GM23338 (cell line): Measurements from ENCODE around the gene TMEM144. TPM values are rescaled to one million over a fixed set of nuclear protein-coding genes. Genes with fewer than 3 reads are reported as not detected.

Experiments
- ATAC-seq: fragments of 200-7000 bp; cut with Tn5 transposase; 3 replicates; pipeline ENCODE4 v1.9.1; 2020
- DNase-seq: peaks from one replicate; pipeline ENCODE4 v3.0.0-alpha.2; 2015; ENCODE audit warnings: low spot score
- H2AFZ ChIP-seq: fragments of 200-600 bp; sonication (generic); 2 replicates; pipeline ENCODE4 v1.8.0; 2016; ENCODE audit warnings: antibody characterized with exemption, mild to moderate bottlenecking, moderate library complexity
- H3F3A ChIP-seq: fragments of 200-600 bp; sonication (generic); replicated peaks from 2 replicates; pipeline ENCODE4 v1.8.0; 2017; ENCODE audit warnings: antibody characterized with exemption, mixed run types, low read depth
- H3K27ac ChIP-seq: fragments of 200-600 bp; sonication (generic); 2 replicates; pipeline ENCODE4 v1.6.1; 2016; ENCODE audit warnings: low read depth
- H3K27me3 ChIP-seq: fragments of 200-600 bp; sonication (generic); 2 replicates; pipeline ENCODE4 v1.8.0; 2016; ENCODE audit warnings: mild to moderate bottlenecking, mixed run types, moderate library complexity; ENCODE audit not compliant: insufficient read depth
- H3K36me3 ChIP-seq: fragments of 200-600 bp; sonication (generic); 2 replicates; pipeline ENCODE4 v1.8.0; 2016; ENCODE audit warnings: mild to moderate bottlenecking; ENCODE audit not compliant: insufficient read depth
- H3K4me1 ChIP-seq: fragments of 200-600 bp; sonication (generic); 2 replicates; pipeline ENCODE4 v1.8.0; 2016; ENCODE audit warnings: mild to moderate bottlenecking, moderate library complexity; ENCODE audit not compliant: insufficient read depth
- H3K4me2 ChIP-seq: fragments of 200-600 bp; sonication (generic); 2 replicates; pipeline ENCODE4 v1.7.1; 2017; ENCODE audit warnings: mixed run types
- H3K4me3 ChIP-seq: fragments of 200-600 bp; sonication (generic); 2 replicates; pipeline ENCODE4 v1.6.1; 2016; ENCODE audit warnings: mixed run types
- H3K79me2 ChIP-seq: fragments of 200-600 bp; sonication (generic); replicated peaks from 2 replicates; pipeline ENCODE4 v1.8.0; 2017; ENCODE audit warnings: mild to moderate bottlenecking; ENCODE audit not compliant: insufficient read depth
- H3K9me2 ChIP-seq: fragments of 200-600 bp; sonication (generic); 2 replicates; pipeline ENCODE4 v1.8.0; 2017; ENCODE audit not compliant: insufficient read depth
- H4K20me1 ChIP-seq: fragments of 200-600 bp; sonication (generic); replicated peaks from 2 replicates; pipeline ENCODE4 v1.8.0; 2017; ENCODE audit warnings: mild to moderate bottlenecking; ENCODE audit not compliant: insufficient read depth
- H3K27ac Mint-ChIP-seq: 2 replicates; pipeline ENCODE4 v1.8.0; 2020; ENCODE audit warnings: inconsistent platforms, mild to moderate bottlenecking, moderate library complexity, mixed read lengths
- H3K27me3 Mint-ChIP-seq: 3 replicates; pipeline ENCODE4 v1.8.0; 2022; ENCODE audit warnings: low read depth, mild to moderate bottlenecking, moderate library complexity, mixed read lengths, inconsistent platforms; ENCODE audit not compliant: insufficient read depth, poor library complexity
- H3K36me3 Mint-ChIP-seq: 3 replicates; pipeline ENCODE4 v1.8.0; 2021; ENCODE audit warnings: low read depth, mild to moderate bottlenecking, inconsistent platforms, moderate library complexity, mixed read lengths
- H3K4me1 Mint-ChIP-seq: 3 replicates; pipeline ENCODE4 v1.8.0; 2020; ENCODE audit warnings: mild to moderate bottlenecking, inconsistent platforms, mixed read lengths
- H3K4me3 Mint-ChIP-seq: 3 replicates; pipeline ENCODE4 v1.8.0; 2021; ENCODE audit warnings: moderate library complexity, mild to moderate bottlenecking, inconsistent platforms, mixed read lengths
- H3K9me3 Mint-ChIP-seq: 3 replicates; pipeline ENCODE4 v1.8.0; 2020; ENCODE audit warnings: moderate library complexity, mild to moderate bottlenecking, inconsistent platforms, mixed read lengths
- CTCF ChIP-seq, 2 experiments: fragments of 200-600 bp in 1 of 2; sonication (generic) in 1 of 2; conservative IDR thresholded peaks; 2 replicates each; pipeline versions ENCODE4 v1.5.1 to v1.6.1; 2016 to 2017; ENCODE audit warnings: antibody characterized with exemption in 2 of 2, low read depth in 2 of 2, mild to moderate bottlenecking in 2 of 2, moderate library complexity in 1 of 2
- ETS1 ChIP-seq: IDR thresholded peaks from 2 replicates; pipeline ENCODE4 v1.6.1; 2016; ENCODE audit warnings: antibody characterized with exemption
- EZH2phosphoT487 ChIP-seq: fragments of 200-600 bp; sonication (generic); IDR thresholded peaks from one replicate; pipeline ENCODE4 v1.8.1; 2018; ENCODE audit warnings: antibody characterized with exemption; ENCODE audit not compliant: unreplicated experiment
- JUNB ChIP-seq: IDR thresholded peaks from one replicate; pipeline ENCODE4 v1.6.1; 2016; ENCODE audit warnings: antibody characterized with exemption; ENCODE audit not compliant: unreplicated experiment
- NANOG ChIP-seq: IDR thresholded peaks from 2 replicates; pipeline ENCODE4 v1.6.1; 2016; ENCODE audit warnings: antibody characterized with exemption, borderline replicate concordance
- POLR2AphosphoS5 ChIP-seq: IDR thresholded peaks from 2 replicates; pipeline ENCODE4 v1.6.1; 2016; ENCODE audit warnings: antibody characterized with exemption, low read depth
- REST ChIP-seq: IDR thresholded peaks from one replicate; pipeline ENCODE4 v1.6.1; 2018; ENCODE audit warnings: antibody characterized with exemption; ENCODE audit not compliant: unreplicated experiment
- STAT1 ChIP-seq: IDR thresholded peaks from one replicate; pipeline ENCODE4 v1.6.1; 2016; ENCODE audit warnings: antibody characterized with exemption; ENCODE audit not compliant: unreplicated experiment
- ZNF114 ChIP-seq: fragments of 250-450 bp; sonication (Bioruptor Pico); IDR thresholded peaks from 2 replicates; pipeline ENCODE4 v1.5.0; 2020; ENCODE audit warnings: mild to moderate bottlenecking, moderate library complexity
- ZNF331 ChIP-seq: fragments of 250-450 bp; sonication (Bioruptor Pico); IDR thresholded peaks from 2 replicates; pipeline ENCODE4 v1.5.0; 2020; ENCODE audit warnings: low read depth, mild to moderate bottlenecking, moderate library complexity
- ZNF462 ChIP-seq: fragments of 250-450 bp; sonication (Bioruptor Pico); IDR thresholded peaks from 2 replicates; pipeline ENCODE4 v1.5.0; 2020; ENCODE audit warnings: mild to moderate bottlenecking, moderate library complexity
- polyA plus RNA-seq: library from polyadenylated mRNA; unstranded; fragments of >200 nt; fragmentation: Nextera tagmentation; extraction: Ambion mirVana; gene quantifications from 2 replicates; pipeline ENCODE4 v1.2.1, GENCODE V29; 2016
- total RNA-seq: library from RNA; depleted of rRNA; stranded (reverse); fragments of >200 nt; shearing (Covaris generic); gene quantifications from 2 replicates; pipeline ENCODE4 v1.2.3, GENCODE V29; 2014

TMEM144 gene
- total and polyA plus RNA-seq, 2 experiments from 2014 or later, result 1.3 to 1.7 TPM

- TF ChIP-seq CTCF (conservative IDR thresholded peaks at IDR 0.05; ENCODE audit: low read depth in 2 of 2) (no peak), ZNF331 (CRISPR knock-in tag) (no peak), ZNF114 (no peak), STAT1 (no peak), REST (no peak), ETS1 (no peak), JUNB (no peak), POLR2AphosphoS5 (no peak)
These were observed 8.4 kb upstream of the TMEM144 start (continued) for GRCh38 chr4:158201876-158202275.

- H3K79me2 ChIP-seq, result no peaks in the 10 kb centered on the region
- H3K27ac ChIP-seq, result no peak overlapping the region
- TF ChIP-seq EZH2phosphoT487 (no peak), NANOG (no peak), POLR2AphosphoS5 (no peak), ZNF462 (no peak)
- no peaks in the 10 kb centered on the region for H3K27me3 Mint-ChIP-seq
- no peaks in the 10 kb centered on the region for H3K4me1 ChIP-seq
- H3F3A ChIP-seq, result no peaks in the 10 kb centered on the region
- no peak overlapping the region for H2AFZ ChIP-seq
- H3K27ac Mint-ChIP-seq, result no peak overlapping the region
- 0 out of 2 replicates have a peak, but pooled peaks cover 5% of the 10 kb centered on the region for H3K9me2 ChIP-seq
- no peak overlapping the region for H3K4me2 ChIP-seq
- ATAC-seq (no peak), DNase-seq (no peak)
- H3K27me3 ChIP-seq, result no peaks in the 10 kb centered on the region
- H3K4me3 Mint-ChIP-seq, result no peak overlapping the region
- no peaks in the 10 kb centered on the region for H4K20me1 ChIP-seq
- no peaks in the 10 kb centered on the region; the same call in 2 of the 3 replicates for H3K9me3 Mint-ChIP-seq
- no peaks in the 10 kb centered on the region for H3K36me3 ChIP-seq
- H3K36me3 Mint-ChIP-seq, result no peaks in the 10 kb centered on the region
- no peak overlapping the region for H3K4me3 ChIP-seq
- no peaks in the 10 kb centered on the region for H3K4me1 Mint-ChIP-seq
These were observed 7.8 kb upstream of the TMEM144 start for GRCh38 chr4:158202481-158202880.
